ENCODE measurements around the gene TMEM218. TPM values are rescaled to one million over a fixed set of nuclear protein-coding genes. Genes with fewer than 3 reads are reported as not detected.

The TMEM218 gene
- total and polyA plus RNA-seq, 10 of the 15 experiments (the other 5 are each of a cell fraction or from before 2014, with no cell fraction given), result 11.2 to 50.3 (median 28.8) TPM

GRCh38 chr11:125093502-125093901 lies 17.9 kb downstream of the TMEM218 start:
- Histone ChIP-seq H3K4me3 (no peak overlapping the region), H3K36me3 (ENCODE audit: control insufficient read depth in 2 of 2, insufficient read depth in 2 of 2, low read length in 1 of 2) (no peaks in the 10 kb centered on the region), H2AFZ (ENCODE audit: control insufficient read depth, low read depth, low read length) (no peak overlapping the region), H3K79me2 (ENCODE audit: control insufficient read depth, insufficient read depth, low read length) (no peaks in the 10 kb centered on the region), H3K27me3 (replicated peaks in 1 of 2; ENCODE audit: control insufficient read depth in 2 of 2, insufficient read depth in 2 of 2, low read length in 1 of 2) (no peaks in the 10 kb centered on the region), H4K20me1 (ENCODE audit: control insufficient read depth, insufficient read depth) (no peaks in the 10 kb centered on the region), H3K4me1 (ENCODE audit: control insufficient read depth, insufficient read depth, low read length) (no peaks in the 10 kb centered on the region), H3K27ac (ENCODE audit: control insufficient read depth, insufficient read depth) (no peak overlapping the region), H3K9ac (ENCODE audit: control insufficient read depth, insufficient read depth, low read length) (no peak overlapping the region), H3K9me3 (replicated peaks; ENCODE audit: control insufficient read depth, insufficient read depth, low read length) (no peaks in the 10 kb centered on the region), H3K4me2 (ENCODE audit: control insufficient read depth, insufficient read depth) (no peak overlapping the region)
- ChIA-PET POLR2A (no interaction called here), RAD21 (ENCODE audit: unreplicated experiment) (interaction anchor here (0.8 kb wide), 2 partner anchors 13 to 17 kb away, joined by 3 to 4 read pairs; no protein-coding TSS in a partner anchor), SMC1A (ENCODE audit: uncharacterized antibody, unreplicated experiment) (interaction anchor here (1.0 to 4.2 kb wide), 4 partner anchors 14 to 49 kb away, joined by 3 to 12 read pairs (median 5); no protein-coding TSS in a partner anchor), CTCF (interaction anchor here (1.6 kb wide), 1 partner anchor 16 kb away, joined by 3 read pairs; no protein-coding TSS in a partner anchor)
- in situ Hi-C loops (cut with MboI) (no loop called here), intact Hi-C loops (cut with micrococcal nuclease; ENCODE audit: unreplicated experiment) (loop anchor here (5.0 kb wide), 1 partner anchor 314 kb away; no protein-coding TSS in a partner anchor)
- 80% methylated on average over 4 of the region's 4 CpGs for WGBS (ENCODE audit: insufficient coverage, insufficient replicate concordance, low lambda C conversion rate, missing lambda C conversion rate)
- no peak for TF ChIP-seq CEBPZ (IDR thresholded peaks at IDR 0.05; ENCODE audit: low read depth, low read length)
- TF ChIP-seq BACH1 (IDR thresholded peaks at IDR 0.05; ENCODE audit: borderline replicate concordance), result no peak
- no peak for TF ChIP-seq RFX5 (IDR thresholded peaks at IDR 0.05; ENCODE audit: low read depth, low read length)
- TF ChIP-seq NFYB (IDR thresholded peaks at IDR 0.05; ENCODE audit: insufficient read depth, low read depth, low read length), result no peak
- TF ChIP-seq NBN (IDR thresholded peaks at IDR 0.05), result no peak
- TF ChIP-seq TCF3 (IDR thresholded peaks at IDR 0.05; ENCODE audit: borderline replicate concordance, insufficient read depth, low read depth, low read length), result no peak
- TF ChIP-seq TARDBP (IDR thresholded peaks at IDR 0.05; ENCODE audit: borderline replicate concordance), result no peak
- no peak for TF ChIP-seq ZBTB11 (CRISPR knock-in tag; IDR thresholded peaks at IDR 0.05)
- no peak for TF ChIP-seq SIX5 (IDR thresholded peaks at IDR 0.05; ENCODE audit: low read depth, low read length, severe bottlenecking)
- TF ChIP-seq MAX (IDR thresholded peaks at IDR 0.05; ENCODE audit: low read depth, low read length), result no peak
- no peak for TF ChIP-seq RELB (IDR thresholded peaks at IDR 0.05; ENCODE audit: low read depth)
- no peak for TF ChIP-seq IRF4 (IDR thresholded peaks at IDR 0.05; ENCODE audit: low read depth, low read length)
- TF ChIP-seq KLF5 (IDR thresholded peaks at IDR 0.05; ENCODE audit: partially characterized antibody), result no peak
- TF ChIP-seq DPF2 (IDR thresholded peaks at IDR 0.05), result no peak
- TF ChIP-seq ASH2L (IDR thresholded peaks at IDR 0.05; ENCODE audit: borderline replicate concordance, low read depth), result no peak
- no TSS peak for BruUV-seq (replicated peaks)
- no peak for FAIRE-seq
- no peak for DNase-seq (ENCODE audit: low read depth, low spot score)
- no peak for ATAC-seq
